IMR-90 (cell line): ENCODE measurements around the gene ZGRF1. TPM values are rescaled to one million over a fixed set of nuclear protein-coding genes. Genes with fewer than 3 reads are reported as not detected.

Experiments used
- ATAC-seq: fragments of 200-7000 bp; cut with Tn5 transposase; 2 replicates; pipeline ENCODE4 v1.9.1; 2020; ENCODE audit warnings: low read depth, mild to moderate bottlenecking, moderate library complexity
- BruUV-seq: library from RNA; stranded (reverse); fragments of 400-500 nt; replicated peaks from 2 replicates; lab custom pipeline; 2021; lab: Mats Ljungman, UMichigan
- CTCF ChIA-PET: fragments of 300-600 bp; formaldehyde crosslinking; extraction: SDS; loops from one replicate; lab custom pipeline; 2021; ENCODE audit warnings: antibody characterized with exemption; lab: Yijun Ruan, JAX
- POLR2A ChIA-PET: fragments of 300-600 bp; sonication (Branson Sonifier 250); formaldehyde crosslinking; loops from one replicate; lab custom pipeline; 2022; ENCODE audit warnings: antibody characterized with exemption; ENCODE audit not compliant: unreplicated experiment; lab: Charles Lee
- DNase-seq: peaks from one replicate; pipeline ENCODE4 v3.0.0; 2013
- H2AFZ ChIP-seq: replicated peaks from 2 replicates; pipeline ENCODE3; 2013; ENCODE audit warnings: low read length, mild to moderate bottlenecking; ENCODE audit not compliant: poor library complexity
- H2AK5ac ChIP-seq: 2 replicates; pipeline ENCODE4 v1.6.1; 2013; ENCODE audit warnings: low read depth, low read length, inconsistent platforms
- H2AK9ac ChIP-seq: replicated peaks from 2 replicates; pipeline ENCODE3; 2013; ENCODE audit warnings: mild to moderate bottlenecking, low read depth, low read length, moderate library complexity; ENCODE audit not compliant: poor library complexity
- H2BK120ac ChIP-seq: 2 replicates; pipeline ENCODE4 v1.6.1; 2013; ENCODE audit warnings: low read depth, low read length, inconsistent platforms
- H2BK15ac ChIP-seq: 3 replicates; pipeline ENCODE4 v1.6.1; 2013; ENCODE audit warnings: low read depth, low read length, inconsistent platforms
- H2BK20ac ChIP-seq: 2 replicates; pipeline ENCODE4 v1.6.1; 2013; ENCODE audit warnings: low read depth, mild to moderate bottlenecking, inconsistent platforms, low read length, moderate library complexity
- H2BK5ac ChIP-seq: 2 replicates; pipeline ENCODE4 v1.6.1; 2013; ENCODE audit warnings: mild to moderate bottlenecking, low read depth, low read length, inconsistent platforms; ENCODE audit not compliant: poor library complexity, severe bottlenecking
- H3K14ac ChIP-seq: replicated peaks from 2 replicates; pipeline ENCODE4 v1.6.1; 2013; ENCODE audit warnings: low read depth, low read length, inconsistent platforms
- H3K18ac ChIP-seq: 2 replicates; pipeline ENCODE4 v1.6.1; 2013; ENCODE audit warnings: low read depth, low read length, control low read depth
- H3K23ac ChIP-seq: 2 replicates; pipeline ENCODE4 v1.6.1; 2013; ENCODE audit warnings: low read depth, low read length, inconsistent platforms
- H3K27ac ChIP-seq: 2 replicates; pipeline ENCODE4 v1.5.1; 2013; ENCODE audit warnings: mild to moderate bottlenecking, control low read depth, low read length; ENCODE audit not compliant: insufficient read depth
- H3K27me3 ChIP-seq: 2 replicates; pipeline ENCODE4 v1.6.1; 2013; ENCODE audit warnings: low read length; ENCODE audit not compliant: control insufficient read depth, insufficient read depth
- H3K36me3 ChIP-seq: 2 replicates; pipeline ENCODE4 v1.6.1; 2013; ENCODE audit warnings: low read length, mixed read lengths; ENCODE audit not compliant: control insufficient read depth, insufficient read depth
- H3K4ac ChIP-seq: 2 replicates; pipeline ENCODE4 v1.6.1; 2013; ENCODE audit warnings: low read depth, low read length, inconsistent platforms
- H3K4me1 ChIP-seq: 2 replicates; pipeline ENCODE4 v1.6.1; 2013; ENCODE audit warnings: low read length, mixed read lengths; ENCODE audit not compliant: control insufficient read depth, insufficient read depth
- H3K4me2 ChIP-seq: 2 replicates; pipeline ENCODE4 v1.6.1; 2013; ENCODE audit warnings: low read depth, mild to moderate bottlenecking, control low read depth, low read length, moderate library complexity
- H3K4me3 ChIP-seq: 2 replicates; pipeline ENCODE4 v1.5.1; 2013; ENCODE audit warnings: low read depth, mild to moderate bottlenecking, control low read depth, low read length, moderate library complexity; ENCODE audit not compliant: insufficient read depth
- H3K56ac ChIP-seq: 2 replicates; pipeline ENCODE4 v1.6.1; 2013; ENCODE audit warnings: low read length, inconsistent platforms; ENCODE audit not compliant: insufficient read depth; ENCODE audit errors: extremely low read depth
- H3K79me1 ChIP-seq, 2 experiments: 2 replicates each; pipeline ENCODE4 v1.6.1; 2013; ENCODE audit warnings: low read length in 2 of 2, inconsistent platforms in 1 of 2, low read depth in 1 of 2
- H3K9ac ChIP-seq: 2 replicates; pipeline ENCODE4 v1.6.1; 2013; ENCODE audit warnings: low read depth, low read length, control low read depth
- H3K9me1 ChIP-seq: 2 replicates; pipeline ENCODE4 v1.6.1; 2013; ENCODE audit warnings: low read length, inconsistent platforms; ENCODE audit not compliant: insufficient read depth
- H3K9me3 ChIP-seq: 2 replicates; pipeline ENCODE4 v1.6.1; 2013; ENCODE audit warnings: low read length; ENCODE audit not compliant: control insufficient read depth, insufficient read depth
- H4K20me1 ChIP-seq: 2 replicates; pipeline ENCODE4 v1.6.1; 2013; ENCODE audit warnings: low read length, inconsistent platforms; ENCODE audit not compliant: insufficient read depth
- H4K5ac ChIP-seq: 2 replicates; pipeline ENCODE4 v1.6.1; 2013; ENCODE audit warnings: mild to moderate bottlenecking, low read depth, low read length, control low read depth
- H4K8ac ChIP-seq, 2 experiments: 2 replicates each; pipeline ENCODE4 v1.6.1; 2013; ENCODE audit warnings: low read depth in 2 of 2, low read length in 2 of 2, control low read depth in 1 of 2, inconsistent platforms in 1 of 2
- H4K91ac ChIP-seq: 2 replicates; pipeline ENCODE4 v1.6.1; 2013; ENCODE audit warnings: low read depth, low read length, inconsistent platforms; ENCODE audit not compliant: insufficient read depth
- BHLHE40 ChIP-seq: fragments of 150-350 bp; IDR thresholded peaks from 2 replicates; pipeline ENCODE4 v1.6.1; 2016; ENCODE audit warnings: mild to moderate bottlenecking, low read depth, low read length
- CEBPB ChIP-seq: IDR thresholded peaks from 2 replicates; pipeline ENCODE4 v1.6.1; 2012; ENCODE audit warnings: low read depth, low read length, improper control_type of control experiment
- CHD1 ChIP-seq: IDR thresholded peaks from 2 replicates; pipeline ENCODE4 v1.6.1; 2012; ENCODE audit warnings: low read depth, low read length, improper control_type of control experiment
- CTCF ChIP-seq: conservative IDR thresholded peaks from 2 replicates; pipeline ENCODE4 v1.5.1; 2012; ENCODE audit warnings: mild to moderate bottlenecking, low read depth, low read length, improper control_type of control experiment
- ELK1 ChIP-seq: fragments of 150-350 bp; IDR thresholded peaks from 2 replicates; pipeline ENCODE4 v1.6.1; 2016; ENCODE audit warnings: low read depth, mild to moderate bottlenecking, low read length, moderate library complexity, borderline replicate concordance
- MAFK ChIP-seq: IDR thresholded peaks from 2 replicates; pipeline ENCODE4 v1.6.1; 2012; ENCODE audit warnings: low read depth, low read length, improper control_type of control experiment
- MXI1 ChIP-seq: IDR thresholded peaks from 2 replicates; pipeline ENCODE4 v1.6.1; 2012; ENCODE audit warnings: low read depth, mild to moderate bottlenecking, low read length, moderate library complexity, borderline replicate concordance
- POLR2A ChIP-seq: IDR thresholded peaks from 2 replicates; pipeline ENCODE4 v1.6.1; 2012; ENCODE audit warnings: mild to moderate bottlenecking, low read depth, low read length
- RAD21 ChIP-seq: IDR thresholded peaks from 2 replicates; pipeline ENCODE4 v1.6.1; 2012; ENCODE audit warnings: low read length, improper control_type of control experiment
- RCOR1 ChIP-seq: IDR thresholded peaks from 2 replicates; pipeline ENCODE4 v1.6.1; 2012; ENCODE audit warnings: mild to moderate bottlenecking, low read length, improper control_type of control experiment; ENCODE audit not compliant: insufficient replicate concordance
- RFX5 ChIP-seq: IDR thresholded peaks from 2 replicates; pipeline ENCODE4 v1.8.0; 2012; ENCODE audit warnings: low read depth, mild to moderate bottlenecking, low read length, moderate library complexity
- SMC3 ChIP-seq: fragments of 150-350 bp; IDR thresholded peaks from 2 replicates; pipeline ENCODE4 v1.6.1; 2016; ENCODE audit warnings: low read depth, mild to moderate bottlenecking, antibody characterized with exemption, low read length, moderate library complexity
- WGBS, 2 experiments: methylation state at CpG; one replicate each; pipeline versions ENCODE4 v1.1.5 to v1.1.7; 2013; ENCODE audit warnings: missing lambda C conversion rate in 2 of 2; ENCODE audit not compliant: insufficient read length in 1 of 2; ENCODE audit errors: extremely low coverage in 2 of 2; 5-methylcytosine and 5-hydroxymethylcytosine counted together
- dilution Hi-C: fragments of 300-500 bp; cut with HindIII; formaldehyde crosslinking; loops from one replicate; pipeline ENCODE4 v1.14.3; 2018; ENCODE audit warnings: low sequenced_read_pairs; ENCODE audit not compliant: unreplicated experiment
- in situ Hi-C: fragments of 300-500 bp; cut with MboI; formaldehyde crosslinking; loops from 3 replicates; pipeline ENCODE4 v1.14.3; 2019; ENCODE audit warnings: low sequenced_read_pairs, inconsistent platforms, mixed read lengths
- intact Hi-C: fragments of 100-400 bp; cut with micrococcal nuclease; formaldehyde crosslinking; loops from 2 replicates; pipeline ENCODE4 v1.10.0; 2022
- polyA plus RNA-seq, 3 experiments: library from polyadenylated mRNA; depleted of rRNA; stranded (reverse); fragments of >200 nt; gene quantifications; 2 replicates each; pipeline ENCODE4 v1.2.3, GENCODE V29; 2012; ENCODE audit warnings: low replicate concordance in 1 of 3
- total RNA-seq: library from RNA; depleted of rRNA; stranded (reverse); fragments of >200 nt; gene quantifications from 2 replicates; pipeline ENCODE4 v1.2.3, GENCODE V29; 2012

ZGRF1 gene
- total and polyA plus RNA-seq, 2 of the 4 experiments (the other 2 are of a cell fraction), result 2.8 to 5.6 TPM

- H4K91ac ChIP-seq, result no peak overlapping the region
- no TSS peak for BruUV-seq
- in situ Hi-C loops, result no loop called here
Measured at GRCh38 chr4:112594993-112595392, 41.7 kb downstream of the ZGRF1 start.

More at GRCh38 chr4:112594993-112595392, 41.7 kb downstream of the ZGRF1 start:
- dilution Hi-C loops, result no loop called here
- Histone ChIP-seq H3K56ac (no peak overlapping the region), H2BK15ac (no peak overlapping the region), H3K14ac (no peak overlapping the region), H2BK20ac (no peak overlapping the region), H3K4me3 (no peak overlapping the region), H3K36me3 (no peaks in the 10 kb centered on the region), H4K8ac (no peak overlapping the region), H3K9me1 (0 out of 2 replicates have a peak, but pooled peaks cover 1% of the 10 kb centered on the region), H3K9ac (no peak overlapping the region), H3K9me3 (no peaks in the 10 kb centered on the region), H3K4me2 (no peak overlapping the region), H2BK5ac (no peak overlapping the region), H2AK5ac (no peak overlapping the region), H3K23ac (no peak overlapping the region), H3K4ac (no peak overlapping the region), H3K27me3 (no peaks in the 10 kb centered on the region), H2AFZ (no peak overlapping the region), H4K20me1 (no peaks in the 10 kb centered on the region), H4K5ac (no peak overlapping the region), H3K79me1 (no peaks in the 10 kb centered on the region), H3K4me1 (no peaks in the 10 kb centered on the region), H2BK120ac (no peak overlapping the region), H3K27ac (no peak overlapping the region), H2AK9ac (no peak overlapping the region), H3K18ac (no peak overlapping the region)
- ChIA-PET POLR2A (no interaction called here), CTCF (interaction anchor here (0.6 kb wide), 1 partner anchor 36 kb away, joined by 6 read pairs; no protein-coding TSS in a partner anchor)
- no CpG with 5 or more reads among the region's 1 CpG for WGBS, 2 experiments
- intact Hi-C loops, result no loop called here
- DNase-seq (no peak), ATAC-seq (no peak)
- TF ChIP-seq RFX5 (no peak), MAFK (no peak), ELK1 (no peak), BHLHE40 (no peak), CTCF (no peak), RCOR1 (no peak), CEBPB (no peak), MXI1 (no peak), SMC3 (no peak), POLR2A (no peak), RAD21 (no peak), CHD1 (no peak)
